ENCODE measurements around the gene PCDHGB6.
"Not testable (repeated sequence)": the region's sequence is repeated elsewhere in the genome, so short reads cannot be mapped to it uniquely, and the experiment has no call there.

Gene PCDHGB6

DNA sequence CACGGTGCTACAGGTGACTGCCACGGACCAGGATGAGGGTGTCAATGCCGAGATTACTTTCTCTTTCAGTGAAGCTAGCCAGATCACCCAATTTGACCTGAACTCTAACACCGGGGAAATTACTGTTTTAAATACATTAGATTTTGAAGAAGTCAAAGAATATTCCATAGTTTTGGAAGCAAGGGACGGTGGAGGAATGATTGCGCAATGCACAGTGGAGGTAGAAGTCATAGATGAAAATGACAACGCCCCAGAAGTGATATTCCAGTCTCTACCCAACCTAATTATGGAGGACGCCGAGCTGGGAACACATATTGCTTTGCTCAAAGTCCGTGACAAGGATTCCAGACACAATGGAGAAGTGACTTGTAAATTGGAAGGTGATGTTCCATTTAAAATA lies 19.2 kb upstream of the PCDHGB6 start:
- DNase-seq (ENCODE audit: low read depth, low spot score), result no peak

DNA sequence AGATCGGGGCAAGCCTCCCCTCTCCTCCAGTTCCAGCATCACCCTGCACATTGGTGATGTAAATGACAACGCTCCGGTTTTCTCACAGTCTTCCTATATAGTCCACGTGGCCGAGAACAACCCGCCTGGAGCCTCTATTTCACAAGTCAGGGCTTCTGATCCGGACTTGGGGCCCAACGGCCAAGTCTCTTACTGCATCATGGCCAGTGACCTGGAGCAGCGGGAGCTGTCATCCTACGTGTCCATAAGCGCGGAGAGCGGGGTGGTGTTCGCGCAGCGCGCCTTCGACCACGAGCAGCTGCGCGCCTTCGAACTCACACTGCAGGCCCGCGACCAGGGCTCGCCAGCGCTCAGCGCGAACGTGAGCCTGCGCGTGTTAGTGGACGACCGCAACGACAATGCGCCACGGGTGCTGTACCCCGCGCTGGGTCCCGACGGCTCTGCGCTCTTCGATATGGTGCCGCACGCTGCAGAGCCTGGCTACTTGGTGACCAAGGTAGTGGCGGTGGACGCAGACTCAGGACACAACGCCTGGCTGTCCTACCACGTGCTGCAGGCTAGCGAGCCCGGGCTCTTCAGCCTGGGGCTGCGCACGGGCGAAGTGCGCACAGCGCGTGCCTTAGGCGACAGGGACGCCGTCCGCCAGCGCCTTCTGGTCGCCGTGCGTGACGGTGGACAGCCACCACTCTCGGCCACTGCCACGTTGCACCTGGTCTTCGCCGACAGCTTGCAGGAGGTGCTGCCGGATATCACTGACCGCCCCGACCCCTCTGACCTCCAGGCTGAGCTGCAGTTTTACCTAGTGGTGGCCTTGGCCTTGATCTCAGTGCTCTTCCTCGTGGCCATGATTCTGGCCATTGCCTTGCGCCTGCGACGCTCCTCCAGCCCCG lies 18.4 kb upstream of the PCDHGB6 start:
- no peak for DNase-seq (ENCODE audit: low read depth, low spot score)

DNA sequence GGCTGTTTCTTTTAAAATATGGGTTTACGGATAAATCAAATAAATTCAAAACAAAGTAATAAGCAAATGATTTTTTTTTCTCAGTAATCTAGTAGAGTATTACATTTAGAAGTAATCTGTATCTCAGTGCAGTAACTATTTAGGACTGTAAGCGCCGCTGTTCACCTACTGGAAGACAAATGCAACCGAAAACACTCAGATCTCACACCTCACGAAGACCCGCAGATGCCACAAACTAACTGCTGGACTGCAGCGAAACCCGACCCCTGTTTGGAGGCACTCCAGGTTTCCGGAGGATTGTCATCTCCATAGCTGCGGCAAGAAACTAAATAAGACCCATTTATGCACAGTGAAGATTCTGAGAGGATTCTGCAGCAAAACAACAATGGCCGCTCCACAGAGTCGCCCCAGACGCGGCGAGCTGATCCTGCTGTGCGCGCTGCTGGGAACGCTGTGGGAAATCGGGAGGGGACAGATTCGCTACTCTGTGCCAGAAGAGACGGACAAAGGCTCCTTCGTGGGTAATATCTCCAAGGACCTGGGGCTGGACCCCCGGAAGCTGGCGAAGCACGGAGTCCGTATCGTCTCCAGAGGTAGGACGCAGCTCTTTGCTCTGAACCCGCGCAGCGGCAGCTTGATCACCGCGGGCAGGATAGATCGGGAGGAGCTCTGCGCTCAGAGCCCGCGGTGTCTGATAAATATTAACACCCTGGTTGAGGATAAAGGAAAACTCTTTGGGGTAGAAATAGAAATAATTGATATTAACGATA lies 15.2 kb upstream of the PCDHGB6 start, which contains the start of gene PCDHGA8:
TSS of gene PCDHGA8 (plus strand) at position 205 of the 770 bp plus-strand sequence. CDS start at position 386, 181 bp downstream.
- no peak for DNase-seq (ENCODE audit: low read depth, low spot score)

DNA sequence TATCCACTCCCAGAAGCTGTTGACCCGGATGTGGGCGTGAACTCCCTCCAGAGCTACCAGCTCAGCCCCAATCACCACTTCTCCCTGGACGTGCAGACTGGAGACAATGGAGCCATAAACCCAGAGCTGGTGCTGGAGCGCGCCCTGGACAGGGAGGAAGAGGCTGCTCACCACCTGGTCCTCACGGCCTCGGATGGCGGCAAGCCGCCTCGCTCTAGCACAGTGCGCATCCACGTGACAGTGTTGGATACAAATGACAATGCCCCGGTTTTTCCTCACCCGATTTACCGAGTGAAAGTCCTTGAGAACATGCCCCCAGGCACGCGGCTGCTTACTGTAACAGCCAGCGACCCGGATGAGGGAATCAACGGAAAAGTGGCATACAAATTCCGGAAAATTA lies 14.6 kb upstream of the PCDHGB6 start:
- DNase-seq (ENCODE audit: low read depth, low spot score), result no peak

DNA sequence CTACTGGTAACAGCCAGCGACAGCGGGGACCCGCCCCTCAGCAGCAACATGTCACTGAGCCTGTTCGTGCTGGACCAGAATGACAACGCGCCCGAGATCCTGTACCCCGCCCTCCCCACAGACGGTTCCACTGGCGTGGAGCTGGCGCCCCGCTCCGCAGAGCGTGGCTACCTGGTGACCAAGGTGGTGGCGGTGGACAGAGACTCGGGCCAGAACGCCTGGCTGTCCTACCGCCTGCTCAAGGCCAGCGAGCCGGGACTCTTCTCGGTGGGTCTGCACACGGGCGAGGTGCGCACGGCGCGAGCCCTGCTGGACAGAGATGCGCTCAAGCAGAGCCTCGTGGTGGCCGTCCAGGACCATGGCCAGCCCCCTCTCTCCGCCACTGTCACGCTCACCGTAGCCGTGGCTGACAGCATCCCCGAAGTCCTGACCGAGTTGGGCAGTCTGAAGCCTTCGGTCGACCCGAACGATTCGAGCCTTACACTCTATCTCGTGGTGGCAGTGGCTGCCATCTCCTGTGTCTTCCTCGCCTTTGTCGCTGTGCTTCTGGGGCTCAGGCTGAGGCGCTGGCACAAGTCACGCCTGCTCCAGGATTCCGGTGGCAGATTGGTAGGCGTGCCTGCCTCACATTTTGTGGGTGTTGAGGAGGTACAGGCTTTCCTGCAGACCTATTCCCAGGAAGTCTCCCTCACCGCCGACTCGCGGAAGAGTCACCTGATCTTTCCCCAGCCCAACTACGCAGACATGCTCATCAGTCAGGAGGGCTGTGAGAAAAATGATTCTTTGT lies 13.2 kb upstream of the PCDHGB6 start:
- DNase-seq (ENCODE audit: low read depth, low spot score), result not testable (repeated sequence)

DNA sequence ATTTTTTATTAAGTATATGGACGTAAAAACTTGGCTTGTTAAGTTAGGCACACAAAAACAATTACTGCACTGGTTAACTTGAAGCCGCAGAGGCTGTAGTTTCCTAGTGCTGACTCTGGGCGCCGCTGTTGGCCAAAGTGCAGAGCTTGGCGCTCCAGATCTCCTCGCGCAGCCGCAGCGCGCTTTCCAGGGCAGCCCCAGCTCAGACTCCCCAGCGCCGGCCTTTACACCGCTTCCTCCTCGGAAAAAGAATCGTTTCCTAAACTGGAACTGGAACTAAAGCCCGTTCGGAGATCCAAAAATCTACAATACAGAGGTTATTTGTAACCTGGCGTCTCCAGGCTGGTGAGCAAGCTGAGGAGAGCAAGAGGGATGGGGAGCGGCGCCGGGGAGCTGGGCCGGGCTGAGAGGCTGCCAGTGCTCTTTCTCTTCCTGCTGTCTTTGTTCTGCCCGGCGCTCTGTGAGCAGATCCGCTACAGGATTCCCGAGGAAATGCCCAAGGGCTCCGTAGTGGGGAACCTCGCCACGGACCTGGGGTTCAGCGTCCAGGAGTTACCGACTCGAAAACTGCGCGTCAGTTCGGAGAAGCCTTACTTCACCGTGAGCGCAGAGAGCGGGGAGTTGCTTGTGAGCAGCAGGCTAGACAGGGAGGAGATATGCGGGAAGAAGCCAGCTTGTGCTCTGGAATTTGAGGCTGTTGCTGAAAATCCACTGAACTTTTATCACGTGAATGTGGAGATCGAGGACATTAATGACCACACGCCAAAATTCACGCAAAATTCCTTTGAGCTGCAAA lies 9.9 kb upstream of the PCDHGB6 start, which contains the start of gene PCDHGB5:
TSS of gene PCDHGB5 (plus strand) at position 192 of the 796 bp plus-strand sequence. CDS start at position 373, 181 bp downstream.
- not testable (repeated sequence) for DNase-seq (ENCODE audit: low read depth, low spot score)

DNA sequence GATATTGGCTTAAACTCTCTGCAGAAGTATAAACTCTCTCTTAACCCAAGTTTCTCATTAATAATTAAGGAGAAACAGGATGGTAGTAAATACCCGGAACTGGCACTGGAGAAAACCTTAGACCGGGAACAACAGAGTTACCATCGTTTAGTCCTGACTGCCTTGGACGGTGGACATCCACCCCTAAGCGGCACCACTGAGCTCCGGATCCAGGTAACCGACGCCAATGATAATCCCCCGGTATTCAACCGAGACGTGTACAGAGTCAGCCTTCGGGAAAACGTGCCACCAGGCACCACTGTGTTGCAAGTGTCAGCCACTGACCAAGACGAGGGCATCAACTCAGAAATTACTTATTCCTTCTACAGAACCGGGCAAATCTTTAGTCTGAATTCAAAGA lies 9.2 kb upstream of the PCDHGB6 start:
- DNase-seq (ENCODE audit: low read depth, low spot score), result no peak

DNA sequence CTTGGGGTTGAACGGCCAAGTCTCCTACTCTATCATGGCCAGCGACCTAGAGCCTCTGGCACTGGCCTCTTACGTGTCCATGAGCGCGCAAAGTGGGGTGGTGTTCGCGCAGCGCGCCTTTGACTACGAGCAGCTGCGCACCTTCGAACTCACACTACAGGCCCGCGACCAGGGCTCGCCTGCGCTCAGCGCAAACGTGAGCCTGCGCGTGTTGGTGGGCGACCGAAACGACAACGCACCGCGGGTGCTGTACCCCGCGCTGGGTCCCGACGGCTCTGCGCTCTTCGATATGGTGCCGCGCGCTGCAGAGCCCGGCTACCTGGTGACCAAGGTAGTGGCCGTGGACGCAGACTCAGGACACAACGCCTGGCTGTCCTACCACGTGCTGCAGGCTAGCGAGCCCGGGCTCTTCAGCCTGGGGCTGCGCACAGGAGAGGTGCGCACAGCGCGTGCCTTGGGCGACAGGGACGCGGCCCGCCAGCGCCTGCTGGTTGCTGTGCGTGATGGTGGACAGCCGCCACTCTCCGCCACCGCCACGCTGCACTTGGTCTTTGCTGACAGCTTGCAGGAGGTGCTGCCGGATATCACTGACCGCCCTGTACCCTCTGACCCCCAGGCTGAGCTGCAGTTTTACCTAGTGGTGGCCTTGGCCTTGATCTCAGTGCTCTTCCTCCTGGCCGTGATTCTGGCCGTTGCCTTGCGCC lies 8.1 kb upstream of the PCDHGB6 start:
- no peak for DNase-seq (ENCODE audit: low read depth, low spot score)

DNA sequence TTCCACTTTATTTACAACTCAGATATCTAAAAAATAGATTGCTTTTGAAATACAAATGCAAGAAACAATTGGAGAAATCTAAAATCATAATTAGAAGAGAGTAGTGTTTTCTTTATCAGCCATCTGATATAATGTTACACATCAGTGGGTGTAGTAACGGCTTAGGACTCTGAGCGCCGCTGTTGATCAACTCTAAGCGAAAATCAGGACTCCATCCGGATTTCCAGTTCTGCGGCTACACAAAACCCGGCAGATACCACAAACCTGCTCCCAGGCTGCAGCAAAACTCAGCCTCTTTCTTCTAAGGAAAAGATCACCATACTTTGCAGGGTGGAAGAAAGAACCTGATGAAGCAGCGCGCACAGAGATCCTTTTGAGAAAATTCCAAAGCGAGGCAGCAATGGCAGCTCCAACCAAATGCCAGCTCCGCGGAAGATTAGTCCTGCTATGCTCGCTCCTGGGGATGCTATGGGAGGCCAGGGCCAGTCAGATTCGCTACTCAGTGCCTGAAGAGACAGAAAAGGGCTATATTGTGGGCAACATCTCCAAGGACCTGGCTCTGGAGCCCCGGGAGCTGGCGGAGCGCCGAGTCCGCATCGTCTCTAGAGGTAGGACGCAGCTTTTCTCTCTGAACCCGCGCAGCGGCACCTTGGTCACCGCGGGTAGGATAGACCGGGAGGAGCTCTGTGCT lies 5.1 kb upstream of the PCDHGB6 start, which contains the start of gene PCDHGA9:
TSS of gene PCDHGA9 (plus strand) at position 226 of the 691 bp plus-strand sequence. CDS start at position 401, 175 bp downstream.
- DNase-seq (ENCODE audit: low read depth, low spot score), result no peak

DNA sequence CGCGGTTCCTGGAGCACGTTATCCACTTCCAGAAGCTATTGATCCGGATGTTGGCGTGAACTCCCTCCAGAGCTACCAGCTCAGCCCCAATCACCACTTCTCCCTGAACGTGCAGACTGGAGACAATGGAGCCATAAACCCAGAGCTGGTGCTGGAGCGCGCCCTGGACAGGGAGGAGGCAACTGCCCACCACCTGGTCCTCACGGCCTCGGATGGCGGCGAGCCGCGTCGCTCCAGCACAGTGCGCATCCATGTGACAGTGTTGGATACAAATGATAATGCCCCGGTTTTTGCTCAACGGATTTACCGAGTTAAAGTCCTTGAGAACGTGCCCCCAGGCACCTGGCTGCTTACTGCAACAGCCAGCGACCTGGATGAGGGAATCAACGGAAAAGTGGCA lies 4.4 kb upstream of the PCDHGB6 start:
- DNase-seq (ENCODE audit: low read depth, low spot score), result no peak

DNA sequence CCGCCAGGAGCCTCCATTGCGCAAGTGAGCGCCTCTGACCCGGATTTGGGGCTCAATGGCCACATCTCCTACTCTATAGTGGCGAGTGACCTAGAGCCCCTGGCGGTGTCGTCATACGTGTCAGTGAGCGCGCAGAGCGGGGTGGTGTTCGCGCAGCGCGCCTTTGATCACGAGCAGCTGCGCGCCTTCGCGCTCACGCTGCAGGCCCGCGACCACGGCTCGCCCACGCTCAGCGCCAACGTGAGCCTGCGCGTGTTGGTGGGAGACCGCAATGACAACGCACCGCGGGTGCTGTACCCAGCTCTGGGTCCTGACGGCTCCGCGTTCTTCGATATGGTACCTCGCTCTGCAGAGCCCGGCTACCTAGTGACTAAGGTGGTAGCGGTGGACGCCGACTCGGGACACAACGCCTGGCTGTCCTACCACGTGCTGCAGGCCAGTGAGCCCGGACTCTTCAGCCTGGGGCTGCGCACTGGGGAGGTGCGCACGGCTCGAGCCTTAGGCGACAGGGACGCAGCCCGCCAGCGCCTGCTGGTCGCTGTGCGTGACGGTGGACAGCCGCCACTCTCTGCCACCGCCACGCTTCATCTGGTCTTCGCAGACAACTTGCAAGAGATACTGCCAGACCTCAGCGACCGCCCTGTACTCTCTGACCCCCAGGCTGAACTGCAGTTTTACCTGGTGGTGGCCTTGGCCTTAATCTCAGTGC lies 1.9 kb downstream of the PCDHGB6 start:
- DNase-seq (ENCODE audit: low read depth, low spot score), result no peak

DNA sequence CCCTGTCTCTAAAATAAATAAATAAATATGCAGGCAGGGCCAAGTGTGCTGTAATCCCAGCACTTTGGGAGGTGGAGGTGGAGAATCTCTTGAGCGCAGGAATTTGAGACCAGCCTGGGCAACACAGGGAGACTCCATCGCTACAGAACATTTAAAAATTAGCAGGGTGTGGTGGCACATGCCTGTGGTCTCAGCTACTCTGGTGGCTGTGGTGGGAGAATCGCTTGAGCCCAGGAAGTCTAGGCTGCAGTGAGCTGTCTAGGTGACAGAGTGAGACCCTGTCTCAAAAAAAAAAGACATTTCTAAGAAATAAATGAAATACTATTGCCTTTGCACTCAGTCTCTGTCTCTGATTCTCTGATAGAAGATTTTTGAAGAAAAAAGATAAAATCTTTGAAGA lies 3.8 kb downstream of the PCDHGB6 start:
- DNase-seq (ENCODE audit: low read depth, low spot score), result no peak

DNA sequence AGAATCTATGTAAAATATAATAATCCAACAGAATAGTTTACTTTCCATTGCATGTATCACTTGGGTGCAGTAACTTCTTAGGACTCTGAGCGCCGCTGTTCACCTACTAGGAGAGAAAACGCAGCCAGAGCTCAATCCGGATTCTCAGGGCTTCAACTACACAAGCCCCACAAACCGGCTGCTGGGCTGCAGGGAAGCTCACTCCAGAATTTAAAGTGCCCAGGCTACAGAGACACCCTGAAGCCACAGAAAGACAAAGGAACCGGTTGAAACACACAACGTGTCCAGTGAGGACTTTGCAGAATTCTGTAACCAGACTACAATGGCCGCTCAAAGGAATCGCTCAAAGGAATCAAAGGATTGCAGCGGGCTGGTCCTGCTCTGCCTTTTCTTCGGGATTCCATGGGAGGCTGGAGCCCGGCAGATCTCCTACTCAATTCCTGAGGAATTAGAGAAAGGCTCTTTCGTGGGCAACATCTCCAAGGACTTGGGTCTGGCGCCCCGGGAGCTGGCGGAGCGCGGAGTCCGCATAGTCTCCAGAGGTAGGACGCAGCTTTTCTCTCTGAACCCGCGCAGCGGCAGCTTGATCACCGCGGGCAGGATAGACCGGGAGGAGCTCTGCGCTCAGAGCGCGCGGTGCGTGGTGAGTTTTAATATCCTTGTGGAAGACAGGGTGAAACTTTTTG lies 5.2 kb downstream of the PCDHGB6 start, which contains the start of gene PCDHGA10:
TSS of gene PCDHGA10 (plus strand) at position 134 of the 686 bp plus-strand sequence. CDS start at position 323, 189 bp downstream.
- DNase-seq (ENCODE audit: low read depth, low spot score), result no peak

DNA sequence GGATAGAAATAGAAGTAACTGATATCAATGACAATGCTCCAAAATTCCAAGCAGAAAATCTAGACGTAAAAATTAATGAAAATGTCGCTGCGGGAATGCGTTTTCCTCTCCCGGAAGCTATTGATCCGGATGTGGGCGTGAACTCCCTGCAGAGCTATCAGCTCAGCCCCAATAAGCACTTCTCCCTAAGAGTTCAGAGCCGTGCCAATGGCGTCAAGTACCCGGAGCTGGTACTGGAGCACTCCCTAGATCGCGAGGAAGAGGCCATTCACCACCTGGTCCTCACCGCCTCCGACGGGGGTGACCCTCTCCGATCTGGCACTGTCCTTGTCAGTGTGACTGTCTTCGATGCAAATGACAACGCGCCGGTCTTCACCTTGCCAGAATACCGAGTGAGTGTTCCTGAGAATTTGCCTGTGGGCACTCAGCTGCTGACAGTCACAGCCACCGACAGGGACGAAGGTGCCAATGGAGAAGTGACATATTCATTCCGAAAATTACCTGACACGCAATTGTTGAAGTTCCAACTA lies 5.8 kb downstream of the PCDHGB6 start:
- DNase-seq (ENCODE audit: low read depth, low spot score), result no peak

DNA sequence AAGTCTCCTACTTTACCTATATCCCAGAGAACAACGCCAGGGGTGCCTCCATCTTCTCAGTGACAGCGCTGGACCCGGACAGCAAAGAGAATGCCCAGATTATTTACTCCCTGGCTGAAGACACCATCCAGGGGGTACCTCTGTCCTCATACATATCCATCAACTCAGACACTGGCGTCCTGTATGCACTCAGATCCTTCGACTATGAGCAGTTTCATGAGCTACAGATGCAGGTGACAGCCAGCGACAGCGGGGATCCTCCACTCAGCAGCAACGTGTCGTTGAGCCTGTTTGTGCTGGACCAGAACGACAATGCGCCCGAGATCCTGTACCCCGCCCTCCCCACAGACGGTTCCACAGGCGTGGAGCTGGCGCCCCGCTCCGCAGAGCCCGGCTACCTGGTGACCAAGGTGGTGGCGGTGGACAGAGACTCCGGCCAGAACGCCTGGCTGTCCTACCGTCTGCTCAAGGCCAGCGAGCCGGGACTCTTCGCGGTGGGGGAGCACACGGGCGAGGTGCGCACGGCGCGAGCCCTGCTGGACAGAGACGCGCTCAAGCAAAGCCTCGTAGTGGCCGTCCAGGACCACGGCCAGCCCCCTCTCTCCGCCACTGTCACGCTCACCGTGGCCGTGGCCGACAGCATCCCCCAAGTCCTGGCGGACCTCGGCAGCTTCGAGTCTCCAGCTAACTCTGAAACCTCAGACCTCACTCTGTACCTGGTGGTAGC lies 6.9 kb downstream of the PCDHGB6 start:
- DNase-seq (ENCODE audit: low read depth, low spot score), result not testable (repeated sequence)

DNA sequence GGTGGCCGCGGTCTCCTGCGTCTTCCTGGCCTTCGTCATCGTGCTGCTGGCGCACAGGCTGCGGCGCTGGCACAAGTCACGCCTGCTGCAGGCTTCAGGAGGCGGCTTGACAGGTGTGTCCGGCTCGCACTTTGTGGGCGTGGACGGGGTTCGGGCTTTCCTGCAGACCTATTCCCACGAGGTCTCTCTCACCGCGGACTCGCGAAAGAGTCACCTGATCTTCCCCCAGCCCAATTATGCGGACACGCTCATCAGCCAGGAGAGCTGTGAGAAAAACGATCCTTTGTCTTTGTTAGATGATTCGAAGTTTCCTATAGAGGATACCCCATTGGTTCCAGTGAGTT lies 7.4 kb downstream of the PCDHGB6 start:
- not testable (repeated sequence) for DNase-seq (ENCODE audit: low read depth, low spot score)

DNA sequence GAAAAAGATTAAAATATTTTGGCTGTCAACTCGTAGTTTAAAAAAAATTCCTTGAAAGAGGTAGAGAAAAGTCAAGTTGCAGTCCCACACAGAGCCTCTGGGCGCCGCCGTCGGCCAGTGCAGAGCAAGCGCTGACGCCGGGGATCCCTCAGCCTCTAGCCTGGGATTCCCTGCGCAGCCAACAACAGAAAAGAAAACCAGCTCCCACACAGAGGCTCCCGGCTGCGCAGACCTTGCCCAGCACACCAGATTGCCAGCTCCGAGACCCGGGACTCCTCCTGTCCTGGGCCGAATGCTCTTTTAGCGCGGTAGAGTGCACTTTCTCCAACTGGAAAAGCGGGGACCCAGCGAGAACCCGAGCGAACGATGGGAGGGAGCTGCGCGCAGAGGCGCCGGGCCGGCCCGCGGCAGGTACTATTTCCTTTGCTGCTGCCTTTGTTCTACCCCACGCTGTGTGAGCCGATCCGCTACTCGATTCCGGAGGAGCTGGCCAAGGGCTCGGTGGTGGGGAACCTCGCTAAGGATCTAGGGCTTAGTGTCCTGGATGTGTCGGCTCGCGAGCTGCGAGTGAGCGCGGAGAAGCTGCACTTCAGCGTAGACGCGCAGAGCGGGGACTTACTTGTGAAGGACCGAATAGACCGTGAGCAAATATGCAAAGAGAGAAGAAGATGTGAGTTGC lies 9.8 kb downstream of the PCDHGB6 start, which contains the start of gene PCDHGB7:
TSS of gene PCDHGB7 (plus strand) at position 184 of the 679 bp plus-strand sequence. CDS start at position 367, 183 bp downstream.
- DNase-seq (ENCODE audit: low read depth, low spot score), result not testable (repeated sequence)
